IPS DF 4.7 (cell line): ENCODE data around the gene PLCH1.

Source experiments
- DNase-seq: peaks from one replicate; pipeline ENCODE4 v3.0.0-alpha.2; 2013; ENCODE audit warnings: low spot score; ENCODE audit errors: extremely low read depth

The PLCH1 gene

GRCh38 chr3:155347901-155348300, 397.0 kb downstream of the PLCH1 start:
- no peak for DNase-seq

GRCh38 chr3:155342344-155342743, 402.5 kb downstream of the PLCH1 start:
- no peak for DNase-seq

GRCh38 chr3:155339052-155339451, 405.8 kb downstream of the PLCH1 start:
- DNase-seq: no peak

GRCh38 chr3:155335724-155336354, 409.0 kb downstream of the PLCH1 start:
- DNase-seq: no peak

GRCh38 chr3:155334914-155335723, 409.8 kb downstream of the PLCH1 start:
- no peak for DNase-seq

- no peak for DNase-seq
These were observed 410.5 kb downstream of the PLCH1 start for GRCh38 chr3:155334215-155334913.

GRCh38 chr3:155332716-155333115, 412.2 kb downstream of the PLCH1 start:
- no peak for DNase-seq

- no peak for DNase-seq
These were observed 413.8 kb downstream of the PLCH1 start for GRCh38 chr3:155331078-155331477.

- DNase-seq: no peak
These were observed 414.5 kb downstream of the PLCH1 start for GRCh38 chr3:155330370-155330769.

GRCh38 chr3:155329513-155330048, 415.3 kb downstream of the PLCH1 start:
- no peak for DNase-seq

- DNase-seq: no peak
These were observed 417.0 kb downstream of the PLCH1 start for GRCh38 chr3:155327871-155328270.

- no peak for DNase-seq
These were observed 417.4 kb downstream of the PLCH1 start for GRCh38 chr3:155327430-155327829.

GRCh38 chr3:155326901-155327300, 418.0 kb downstream of the PLCH1 start:
- no peak for DNase-seq

GRCh38 chr3:155326244-155326643, 418.6 kb downstream of the PLCH1 start:
- no peak for DNase-seq
